Osteocyte (in vitro differentiated cells): ENCODE results near the gene NPVF. TPM values are rescaled to one million over a fixed set of nuclear protein-coding genes. Genes with fewer than 3 reads are reported as not detected.

ENCODE experiments used
- DNase-seq: peaks from one replicate; pipeline ENCODE4 v3.0.0; 2021; ENCODE audit warnings: mixed read lengths; ENCODE audit not compliant: unreplicated experiment; ENCODE audit errors: extremely low spot score
- H3K27ac Mint-ChIP-seq: one replicate; pipeline ENCODE4 v1.8.0; 2021; ENCODE audit warnings: mild to moderate bottlenecking, mixed read lengths; ENCODE audit not compliant: unreplicated experiment
- H3K27me3 Mint-ChIP-seq: one replicate; pipeline ENCODE4 v1.8.0; 2021; ENCODE audit warnings: mixed read lengths; ENCODE audit not compliant: unreplicated experiment
- H3K36me3 Mint-ChIP-seq: one replicate; pipeline ENCODE4 v1.8.0; 2021; ENCODE audit warnings: mixed read lengths; ENCODE audit not compliant: unreplicated experiment
- H3K4me1 Mint-ChIP-seq: one replicate; pipeline ENCODE4 v1.8.0; 2021; ENCODE audit warnings: mixed read lengths; ENCODE audit not compliant: unreplicated experiment
- H3K4me3 Mint-ChIP-seq: one replicate; pipeline ENCODE4 v1.8.0; 2021; ENCODE audit warnings: mild to moderate bottlenecking, moderate library complexity, mixed read lengths; ENCODE audit not compliant: unreplicated experiment
- H3K9me3 Mint-ChIP-seq: one replicate; pipeline ENCODE4 v1.8.0; 2021; ENCODE audit warnings: mixed read lengths; ENCODE audit not compliant: unreplicated experiment
- long read RNA-seq: library from polyadenylated mRNA; unstranded; transcript quantifications from one replicate; pipeline ENCODE4 v2.0.0, GENCODE V29; 2021
- total RNA-seq: library from RNA; stranded (reverse); gene quantifications from 2 replicates; pipeline ENCODE4 v1.2.1, GENCODE V29; 2021
- TF ChIP-seq, protein P1 (sequence below): fragments of 200-600 bp; sonication (generic); IDR thresholded peaks from 2 replicates; pipeline ENCODE4 v1.5.0; 2021; ENCODE audit warnings: antibody characterized with exemption, mild to moderate bottlenecking, moderate library complexity

The NPVF gene, protein sequence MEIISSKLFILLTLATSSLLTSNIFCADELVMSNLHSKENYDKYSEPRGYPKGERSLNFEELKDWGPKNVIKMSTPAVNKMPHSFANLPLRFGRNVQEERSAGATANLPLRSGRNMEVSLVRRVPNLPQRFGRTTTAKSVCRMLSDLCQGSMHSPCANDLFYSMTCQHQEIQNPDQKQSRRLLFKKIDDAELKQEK
- total RNA-seq = not detected in 2 replicates
- long read RNA-seq = 0 reads

- H3K36me3 Mint-ChIP-seq = no peaks in the 10 kb centered on the region
- no peaks in the 10 kb centered on the region for H3K4me1 Mint-ChIP-seq
- DNase-seq = no peak
- no peaks in the 10 kb centered on the region for H3K9me3 Mint-ChIP-seq
- H3K27me3 Mint-ChIP-seq = peaks cover 49% of the 10 kb centered on the region
- H3K27ac Mint-ChIP-seq = no peak within 1 kb of the TSS
- H3K4me3 Mint-ChIP-seq = no peak within 1 kb of the TSS
- TF ChIP-seq, protein P1, sequence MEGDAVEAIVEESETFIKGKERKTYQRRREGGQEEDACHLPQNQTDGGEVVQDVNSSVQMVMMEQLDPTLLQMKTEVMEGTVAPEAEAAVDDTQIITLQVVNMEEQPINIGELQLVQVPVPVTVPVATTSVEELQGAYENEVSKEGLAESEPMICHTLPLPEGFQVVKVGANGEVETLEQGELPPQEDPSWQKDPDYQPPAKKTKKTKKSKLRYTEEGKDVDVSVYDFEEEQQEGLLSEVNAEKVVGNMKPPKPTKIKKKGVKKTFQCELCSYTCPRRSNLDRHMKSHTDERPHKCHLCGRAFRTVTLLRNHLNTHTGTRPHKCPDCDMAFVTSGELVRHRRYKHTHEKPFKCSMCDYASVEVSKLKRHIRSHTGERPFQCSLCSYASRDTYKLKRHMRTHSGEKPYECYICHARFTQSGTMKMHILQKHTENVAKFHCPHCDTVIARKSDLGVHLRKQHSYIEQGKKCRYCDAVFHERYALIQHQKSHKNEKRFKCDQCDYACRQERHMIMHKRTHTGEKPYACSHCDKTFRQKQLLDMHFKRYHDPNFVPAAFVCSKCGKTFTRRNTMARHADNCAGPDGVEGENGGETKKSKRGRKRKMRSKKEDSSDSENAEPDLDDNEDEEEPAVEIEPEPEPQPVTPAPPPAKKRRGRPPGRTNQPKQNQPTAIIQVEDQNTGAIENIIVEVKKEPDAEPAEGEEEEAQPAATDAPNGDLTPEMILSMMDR = no peak
Observed at GRCh38 chr7:25228386-25228785, at the start of gene NPVF. Gene NPVF (minus strand): TSS chr7:25228486. CDS start chr7:25228439, 47 bp downstream.

GRCh38 chr7:25272265-25272664 lies 44.0 kb upstream of the NPVF start:
- DNase-seq = no peak
- Mint-ChIP-seq H3K27me3 (peaks cover 39% of the 10 kb centered on the region), H3K36me3 (no peaks in the 10 kb centered on the region), H3K4me1 (no peaks in the 10 kb centered on the region), H3K4me3 (no peak overlapping the region), H3K27ac (no peak overlapping the region), H3K9me3 (no peaks in the 10 kb centered on the region)
- TF ChIP-seq, protein P1 = no peak

DNA sequence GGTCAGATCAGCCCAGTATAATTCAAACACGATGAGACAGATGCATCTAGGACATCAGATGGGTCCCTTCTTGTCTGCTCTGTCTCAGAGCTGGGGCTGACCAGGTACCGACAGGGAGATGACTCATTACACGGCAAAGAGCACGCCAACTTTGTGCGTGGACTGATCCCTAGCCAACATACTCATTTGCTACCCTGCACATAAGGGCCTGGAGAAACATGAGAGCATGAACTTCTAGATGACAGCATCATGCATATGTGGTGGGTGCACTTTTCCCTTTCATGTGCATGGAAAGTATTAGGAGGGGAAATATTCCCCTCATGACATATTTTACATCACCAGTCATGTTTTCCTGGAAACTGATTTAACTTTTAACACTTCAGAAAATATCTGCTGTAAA lies 35.1 kb upstream of the NPVF start:
- H3K36me3 Mint-ChIP-seq = no peaks in the 10 kb centered on the region
- no peak overlapping the region for H3K4me3 Mint-ChIP-seq
- H3K27ac Mint-ChIP-seq = no peak overlapping the region
- DNase-seq = no peak
- no peaks in the 10 kb centered on the region for H3K9me3 Mint-ChIP-seq
- H3K4me1 Mint-ChIP-seq = peaks cover 17% of the 10 kb centered on the region
- H3K27me3 Mint-ChIP-seq = peaks cover 16% of the 10 kb centered on the region
- TF ChIP-seq, protein P1 = no peak

GRCh38 chr7:25262586-25262985 lies 34.3 kb upstream of the NPVF start:
- H3K36me3 Mint-ChIP-seq = no peaks in the 10 kb centered on the region
- no peak overlapping the region for H3K4me3 Mint-ChIP-seq
- H3K4me1 Mint-ChIP-seq = peaks cover 17% of the 10 kb centered on the region
- H3K27ac Mint-ChIP-seq = no peak overlapping the region
- peaks cover 19% of the 10 kb centered on the region for H3K27me3 Mint-ChIP-seq
- H3K9me3 Mint-ChIP-seq = no peaks in the 10 kb centered on the region
- TF ChIP-seq, protein P1 = no peak
- DNase-seq = no peak

GRCh38 chr7:25261545-25262140 lies 33.4 kb upstream of the NPVF start:
- Mint-ChIP-seq H3K36me3 (no peaks in the 10 kb centered on the region), H3K27me3 (peaks cover 19% of the 10 kb centered on the region), H3K27ac (no peak overlapping the region), H3K4me1 (peaks cover 17% of the 10 kb centered on the region), H3K4me3 (no peak overlapping the region), H3K9me3 (no peaks in the 10 kb centered on the region)
- no peak for DNase-seq
- TF ChIP-seq, protein P1 = no peak
